ENCODE measurements around the gene GARIN3. TPM values are rescaled to one million over a fixed set of nuclear protein-coding genes. Genes with fewer than 3 reads are reported as not detected.

Gene GARIN3
- total RNA-seq, 1 experiment from 2014 or later = not detected

- intact Hi-C loops (cut with micrococcal nuclease; ENCODE audit: unreplicated experiment) = no loop called here
- no peak for TF ChIP-seq CTCF (IDR thresholded peaks at IDR 0.05; ENCODE audit: unreplicated experiment)
- no peaks in the 10 kb centered on the region for H3K9me3 Mint-ChIP-seq (ENCODE audit: low read depth, unreplicated experiment)
- no peaks in the 10 kb centered on the region for H3K36me3 Mint-ChIP-seq (ENCODE audit: insufficient read depth, unreplicated experiment)
- CTCF ChIA-PET = no interaction called here
- no peak overlapping the region for H3K4me3 Mint-ChIP-seq (ENCODE audit: low read depth, unreplicated experiment)
- peaks cover 18% of the 10 kb centered on the region for H3K27me3 Mint-ChIP-seq (ENCODE audit: unreplicated experiment)
- H3K4me1 Mint-ChIP-seq (ENCODE audit: low read depth, unreplicated experiment) = no peaks in the 10 kb centered on the region
- BruUV-seq (replicated peaks) = no TSS peak
- no peak for DNase-seq
- no peak overlapping the region for H3K27ac Mint-ChIP-seq (ENCODE audit: unreplicated experiment)
These were observed 10.8 kb downstream of the GARIN3 start for GRCh38 chr5:157155297-157155696.

- H3K4me3 Mint-ChIP-seq (ENCODE audit: low read depth, unreplicated experiment) = no peak overlapping the region
- CTCF ChIA-PET = no interaction called here
- H3K27me3 Mint-ChIP-seq (ENCODE audit: unreplicated experiment) = no peaks in the 10 kb centered on the region
- intact Hi-C loops (cut with micrococcal nuclease; ENCODE audit: unreplicated experiment) = no loop called here
- H3K36me3 Mint-ChIP-seq (ENCODE audit: insufficient read depth, unreplicated experiment) = no peaks in the 10 kb centered on the region
- BruUV-seq (replicated peaks) = no TSS peak
- no peaks in the 10 kb centered on the region for H3K9me3 Mint-ChIP-seq (ENCODE audit: low read depth, unreplicated experiment)
- TF ChIP-seq CTCF (IDR thresholded peaks at IDR 0.05; ENCODE audit: unreplicated experiment) = no peak
- no peak overlapping the region for H3K27ac Mint-ChIP-seq (ENCODE audit: unreplicated experiment)
- peaks cover 6% of the 10 kb centered on the region for H3K4me1 Mint-ChIP-seq (ENCODE audit: low read depth, unreplicated experiment)
- DNase-seq = no peak
These were observed 15.1 kb downstream of the GARIN3 start for GRCh38 chr5:157150995-157151394.

- Mint-ChIP-seq H3K27me3 (ENCODE audit: unreplicated experiment) (no peaks in the 10 kb centered on the region), H3K4me3 (ENCODE audit: low read depth, unreplicated experiment) (no peak overlapping the region), H3K27ac (ENCODE audit: unreplicated experiment) (peak overlapping the region; percentile 50), H3K9me3 (ENCODE audit: low read depth, unreplicated experiment) (no peaks in the 10 kb centered on the region), H3K4me1 (ENCODE audit: low read depth, unreplicated experiment) (peaks cover 10% of the 10 kb centered on the region), H3K36me3 (ENCODE audit: insufficient read depth, unreplicated experiment) (peaks cover 4% of the 10 kb centered on the region)
- no TSS peak for BruUV-seq (replicated peaks)
- DNase-seq = peak; percentile 86
- peak; percentile 88 for TF ChIP-seq CTCF (IDR thresholded peaks at IDR 0.05; ENCODE audit: unreplicated experiment)
- CTCF ChIA-PET = interaction anchor here (0.5 to 1.5 kb wide), 7 partner anchors 17 to 589 kb away, joined by 3 to 7 read pairs (median 3); partner anchors contain the start of gene GARIN3
- intact Hi-C loops (cut with micrococcal nuclease; ENCODE audit: unreplicated experiment) = loop anchor here (1.0 to 2.0 kb wide), 4 partner anchors 104 to 594 kb away; partner anchors contain the start of gene LSM11
These were observed 17.1 kb downstream of the GARIN3 start for GRCh38 chr5:157148734-157149615.

GRCh38 chr5:157143127-157143971, 22.7 kb downstream of the GARIN3 start:
- H3K4me1 Mint-ChIP-seq (ENCODE audit: low read depth, unreplicated experiment) = peaks cover 12% of the 10 kb centered on the region
- peak overlapping the region; percentile 96 for H3K27ac Mint-ChIP-seq (ENCODE audit: unreplicated experiment)
- CTCF ChIA-PET = interaction anchor here (0.5 to 2.3 kb wide), 6 partner anchors 10 to 331 kb away, joined by 3 to 11 read pairs (median 4); no protein-coding TSS in a partner anchor
- H3K27me3 Mint-ChIP-seq (ENCODE audit: unreplicated experiment) = no peaks in the 10 kb centered on the region
- H3K9me3 Mint-ChIP-seq (ENCODE audit: low read depth, unreplicated experiment) = no peaks in the 10 kb centered on the region
- peak overlapping the region; percentile 92 for H3K4me3 Mint-ChIP-seq (ENCODE audit: low read depth, unreplicated experiment)
- H3K36me3 Mint-ChIP-seq (ENCODE audit: insufficient read depth, unreplicated experiment) = peaks cover 40% of the 10 kb centered on the region
- TSS peak; percentile 99 for BruUV-seq (replicated peaks)
- intact Hi-C loops (cut with micrococcal nuclease; ENCODE audit: unreplicated experiment) = loop anchor here (5.0 kb wide), 1 partner anchor 124 kb away; the partner anchor contains the start of gene CYFIP2
- peak; percentile 32 for DNase-seq
- no peak for TF ChIP-seq CTCF (IDR thresholded peaks at IDR 0.05; ENCODE audit: unreplicated experiment)

Measured in Calu3 (cell line).